HepG2 (cell line): ENCODE measurements around the gene CBLC. TPM values are rescaled to one million over a fixed set of nuclear protein-coding genes. Genes with fewer than 3 reads are reported as not detected.

ENCODE experiments used
- ATM ChIP-seq: fragments of 450-650 bp; IDR thresholded peaks from 2 replicates; pipeline ENCODE4 v1.7.1; 2017; ENCODE audit warnings: mild to moderate bottlenecking, borderline replicate concordance
- BHLHE40 ChIP-seq: IDR thresholded peaks from 2 replicates; pipeline ENCODE4 v1.6.1; 2011; ENCODE audit warnings: low read length, improper control_type of control experiment
- DMAP1 ChIP-seq: IDR thresholded peaks from 2 replicates; pipeline ENCODE4 v1.6.1; 2016
- FOSL2 ChIP-seq: sonication (generic); formaldehyde crosslinking; IDR thresholded peaks from 2 replicates; pipeline ENCODE4 v1.4.0; 2020; ENCODE audit warnings: missing genetic modification reagents
- POLR2A ChIP-seq, 2 experiments: IDR thresholded peaks; 2 replicates each; pipeline ENCODE4 v1.6.1; 2011; ENCODE audit warnings: low read depth in 2 of 2, low read length in 2 of 2, mild to moderate bottlenecking in 1 of 2, moderate library complexity in 1 of 2; ENCODE audit not compliant: insufficient read depth in 1 of 2
- RNF2 ChIP-seq: fragments of 450-650 bp; conservative IDR thresholded peaks from 2 replicates; pipeline ENCODE4 v1.6.1; 2016; ENCODE audit warnings: low read depth
- SMC3 ChIP-seq: IDR thresholded peaks from 2 replicates; pipeline ENCODE4 v1.6.1; 2011; ENCODE audit warnings: low read length, improper control_type of control experiment
- TEAD3 ChIP-seq: optimal IDR thresholded peaks from 2 replicates; pipeline ENCODE3; 2016; ENCODE audit warnings: borderline replicate concordance
- YY1 ChIP-seq: IDR thresholded peaks from 2 replicates; pipeline ENCODE4 v1.6.1; 2011; ENCODE audit warnings: low read length, low read depth, moderate library complexity, mild to moderate bottlenecking; ENCODE audit not compliant: insufficient read depth, insufficient replicate concordance
- ZBTB8A ChIP-seq: sonication (generic); formaldehyde crosslinking; IDR thresholded peaks from 2 replicates; pipeline ENCODE4 v1.4.0; 2020; ENCODE audit warnings: mild to moderate bottlenecking, low read depth, missing genetic modification reagents, borderline replicate concordance
- ZNF3 ChIP-seq: IDR thresholded peaks from 2 replicates; pipeline ENCODE4 v1.7.0; 2017; ENCODE audit warnings: inconsistent platforms
- ZNF580 ChIP-seq: IDR thresholded peaks from 2 replicates; pipeline ENCODE4 v1.6.1; 2016; ENCODE audit warnings: low read depth, borderline replicate concordance
- ZNF792 ChIP-seq: IDR thresholded peaks from 2 replicates; pipeline ENCODE4 v1.6.1; 2016
- ZUFSP ChIP-seq: sonication (generic); formaldehyde crosslinking; IDR thresholded peaks from 2 replicates; pipeline ENCODE4 v1.9.0; 2021; ENCODE audit warnings: missing genetic modification reagents, mild to moderate bottlenecking, borderline replicate concordance
- polyA plus RNA-seq, 8 experiments: library from polyadenylated mRNA; depleted of rRNA in 3 of 8; stranded (reverse) in 7 of 8; unstranded in 1 of 8; fragments of >200 nt; fragmentation: Illumina TruSeq in 4 of 8; extraction: Trizol in 4 of 8; gene quantifications; 2 replicates each; pipeline versions ENCODE4 v1.2.1 to v1.2.3, GENCODE V29; 2011 to 2016; ENCODE audit warnings: low read depth in 4 of 8, missing spikeins in 1 of 8, mixed read lengths in 1 of 8; ENCODE audit not compliant: insufficient read depth in 1 of 8
- total RNA-seq, 5 experiments: library from RNA; depleted of rRNA; stranded (reverse); fragments of >200 nt; fragmentation: Illumina TruSeq; extraction: Trizol; gene quantifications; 2 replicates each; pipeline ENCODE4 v1.2.3, GENCODE V29; 2016; ENCODE audit warnings: low read depth in 1 of 5
- TF ChIP-seq, protein P1 (sequence below): sonication (generic); formaldehyde crosslinking; IDR thresholded peaks from 2 replicates; pipeline ENCODE4 v1.4.0; 2020; ENCODE audit warnings: missing genetic modification reagents
- TF ChIP-seq, protein P2 (sequence below): sonication (generic); formaldehyde crosslinking; IDR thresholded peaks from 2 replicates; pipeline ENCODE4 v1.4.0; 2020; ENCODE audit warnings: missing genetic modification reagents

Gene CBLC
- total and polyA plus RNA-seq, 2 of the 13 experiments (the other 11 are each of a cell fraction or from before 2014, with no cell fraction given): 1.8 to 2.6 TPM

DNA sequence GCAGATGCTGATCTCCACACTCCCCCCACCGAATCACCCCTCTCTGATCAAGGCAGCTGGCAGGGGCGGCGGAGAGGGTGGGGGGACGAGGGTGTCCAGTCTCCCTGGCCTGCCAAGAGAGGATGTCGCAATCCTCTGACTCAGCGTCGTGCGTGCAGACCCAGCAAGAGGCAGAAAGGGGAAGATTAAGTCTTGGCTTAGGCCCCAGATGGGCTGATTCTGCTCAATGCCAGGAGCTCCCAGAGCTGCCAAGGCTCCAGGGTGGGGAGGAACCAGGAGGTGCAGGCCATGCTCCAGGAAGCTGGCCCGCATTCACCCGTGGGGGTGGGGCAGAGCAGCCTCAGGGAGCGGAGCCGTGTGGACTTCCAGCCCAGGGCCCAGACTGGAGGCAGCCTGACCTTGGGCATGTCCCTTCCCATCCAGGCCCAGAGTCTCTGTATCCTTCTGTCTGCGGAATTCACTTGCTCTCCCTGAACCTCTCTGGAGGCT, 35.8 kb upstream of the CBLC start (continued):
- TF ChIP-seq DMAP1 (CRISPR knock-in tag) (peak; percentile 33; the same call in 1 of the 2 replicates), BHLHE40 (peak; percentile 23; the same call in 1 of the 2 replicates), FOSL2 (peak; percentile 97), POLR2A (IDR thresholded peaks at IDR 0.05; ENCODE audit: insufficient read depth in 1 of 2, low read depth in 2 of 2, low read length in 2 of 2) (peak in 1 of 2 experiments; percentile 28; a peak in 1 of 4 replicates), ZNF3 (CRISPR knock-in tag) (no peak), ZUFSP (CRISPR knock-in tag) (no peak), ZNF580 (no peak), TEAD3 (CRISPR knock-in tag) (peak; percentile 37), SMC3 (no peak), ZBTB8A (CRISPR knock-in tag) (no peak), ATM (no peak), RNF2 (no peak), ZNF792 (CRISPR knock-in tag) (no peak), YY1 (no peak)
- TF ChIP-seq, protein P1, sequence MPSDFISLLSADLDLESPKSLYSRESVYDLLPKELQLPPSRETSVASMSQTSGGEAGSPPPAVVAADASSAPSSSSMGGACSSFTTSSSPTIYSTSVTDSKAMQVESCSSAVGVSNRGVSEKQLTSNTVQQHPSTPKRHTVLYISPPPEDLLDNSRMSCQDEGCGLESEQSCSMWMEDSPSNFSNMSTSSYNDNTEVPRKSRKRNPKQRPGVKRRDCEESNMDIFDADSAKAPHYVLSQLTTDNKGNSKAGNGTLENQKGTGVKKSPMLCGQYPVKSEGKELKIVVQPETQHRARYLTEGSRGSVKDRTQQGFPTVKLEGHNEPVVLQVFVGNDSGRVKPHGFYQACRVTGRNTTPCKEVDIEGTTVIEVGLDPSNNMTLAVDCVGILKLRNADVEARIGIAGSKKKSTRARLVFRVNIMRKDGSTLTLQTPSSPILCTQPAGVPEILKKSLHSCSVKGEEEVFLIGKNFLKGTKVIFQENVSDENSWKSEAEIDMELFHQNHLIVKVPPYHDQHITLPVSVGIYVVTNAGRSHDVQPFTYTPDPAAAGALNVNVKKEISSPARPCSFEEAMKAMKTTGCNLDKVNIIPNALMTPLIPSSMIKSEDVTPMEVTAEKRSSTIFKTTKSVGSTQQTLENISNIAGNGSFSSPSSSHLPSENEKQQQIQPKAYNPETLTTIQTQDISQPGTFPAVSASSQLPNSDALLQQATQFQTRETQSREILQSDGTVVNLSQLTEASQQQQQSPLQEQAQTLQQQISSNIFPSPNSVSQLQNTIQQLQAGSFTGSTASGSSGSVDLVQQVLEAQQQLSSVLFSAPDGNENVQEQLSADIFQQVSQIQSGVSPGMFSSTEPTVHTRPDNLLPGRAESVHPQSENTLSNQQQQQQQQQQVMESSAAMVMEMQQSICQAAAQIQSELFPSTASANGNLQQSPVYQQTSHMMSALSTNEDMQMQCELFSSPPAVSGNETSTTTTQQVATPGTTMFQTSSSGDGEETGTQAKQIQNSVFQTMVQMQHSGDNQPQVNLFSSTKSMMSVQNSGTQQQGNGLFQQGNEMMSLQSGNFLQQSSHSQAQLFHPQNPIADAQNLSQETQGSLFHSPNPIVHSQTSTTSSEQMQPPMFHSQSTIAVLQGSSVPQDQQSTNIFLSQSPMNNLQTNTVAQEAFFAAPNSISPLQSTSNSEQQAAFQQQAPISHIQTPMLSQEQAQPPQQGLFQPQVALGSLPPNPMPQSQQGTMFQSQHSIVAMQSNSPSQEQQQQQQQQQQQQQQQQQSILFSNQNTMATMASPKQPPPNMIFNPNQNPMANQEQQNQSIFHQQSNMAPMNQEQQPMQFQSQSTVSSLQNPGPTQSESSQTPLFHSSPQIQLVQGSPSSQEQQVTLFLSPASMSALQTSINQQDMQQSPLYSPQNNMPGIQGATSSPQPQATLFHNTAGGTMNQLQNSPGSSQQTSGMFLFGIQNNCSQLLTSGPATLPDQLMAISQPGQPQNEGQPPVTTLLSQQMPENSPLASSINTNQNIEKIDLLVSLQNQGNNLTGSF (CRISPR knock-in tag): no peak
- TF ChIP-seq, protein P2, sequence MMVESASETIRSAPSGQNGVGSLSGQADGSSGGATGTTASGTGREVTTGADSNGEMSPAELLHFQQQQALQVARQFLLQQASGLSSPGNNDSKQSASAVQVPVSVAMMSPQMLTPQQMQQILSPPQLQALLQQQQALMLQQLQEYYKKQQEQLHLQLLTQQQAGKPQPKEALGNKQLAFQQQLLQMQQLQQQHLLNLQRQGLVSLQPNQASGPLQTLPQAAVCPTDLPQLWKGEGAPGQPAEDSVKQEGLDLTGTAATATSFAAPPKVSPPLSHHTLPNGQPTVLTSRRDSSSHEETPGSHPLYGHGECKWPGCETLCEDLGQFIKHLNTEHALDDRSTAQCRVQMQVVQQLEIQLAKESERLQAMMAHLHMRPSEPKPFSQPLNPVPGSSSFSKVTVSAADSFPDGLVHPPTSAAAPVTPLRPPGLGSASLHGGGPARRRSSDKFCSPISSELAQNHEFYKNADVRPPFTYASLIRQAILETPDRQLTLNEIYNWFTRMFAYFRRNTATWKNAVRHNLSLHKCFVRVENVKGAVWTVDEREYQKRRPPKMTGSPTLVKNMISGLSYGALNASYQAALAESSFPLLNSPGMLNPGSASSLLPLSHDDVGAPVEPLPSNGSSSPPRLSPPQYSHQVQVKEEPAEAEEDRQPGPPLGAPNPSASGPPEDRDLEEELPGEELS (CRISPR knock-in tag): peak; percentile 28; the same call in 1 of the 2 replicates
